ENCODE results near the gene ELK3. TPM values are rescaled to one million over a fixed set of nuclear protein-coding genes. Genes with fewer than 3 reads are reported as not detected.

The ELK3 gene
- total and polyA plus RNA-seq, 2 of the 8 experiments (the other 6 are each of a cell fraction or from before 2014, with no cell fraction given), result 3.5 to 14.3 TPM

DNA sequence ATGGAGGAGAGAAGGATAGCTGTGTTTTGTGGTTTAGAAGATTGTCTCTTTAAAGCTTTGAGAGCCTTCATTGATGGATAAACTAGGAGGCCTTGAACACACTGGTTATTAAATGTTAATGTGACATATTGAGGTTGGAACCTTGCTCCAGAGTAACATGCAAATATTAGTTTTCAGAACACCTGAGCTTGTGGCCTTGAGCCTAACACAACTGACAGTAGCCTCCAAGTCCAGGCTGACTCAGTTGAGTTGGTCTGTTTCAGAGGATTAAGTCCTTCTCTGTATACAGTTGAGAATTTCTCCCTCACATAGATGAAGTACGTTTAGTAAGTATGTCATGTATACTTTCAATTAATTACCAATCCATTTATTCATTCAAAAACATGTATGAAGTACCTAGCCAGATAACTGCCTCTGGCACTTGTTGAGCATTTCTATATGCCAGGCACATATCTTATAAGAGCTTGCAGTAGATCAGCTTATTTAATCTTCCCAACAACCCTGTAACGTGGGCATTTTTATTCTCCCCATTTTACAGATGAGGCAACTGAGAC, 63.5 kb downstream of the ELK3 start:
- DNase-seq (ENCODE audit: low read depth in 1 of 2, low spot score in 2 of 2), result no peak
- H3K4ac ChIP-seq (replicated peaks; ENCODE audit: insufficient read length, low read depth, low read length), result no peak overlapping the region
- H3K14ac ChIP-seq (ENCODE audit: insufficient read length), result no peak overlapping the region
- no peak overlapping the region for H3K56ac ChIP-seq (replicated peaks; ENCODE audit: insufficient read length, low read depth, low read length)
- no peaks in the 10 kb centered on the region for H3K79me2 ChIP-seq (ENCODE audit: control insufficient read depth in 1 of 2, insufficient read depth in 2 of 2, low read length in 2 of 2)
- no peak overlapping the region for H3K18ac ChIP-seq (ENCODE audit: extremely low read depth, low read length)
- no peak overlapping the region for H3K23ac ChIP-seq (ENCODE audit: insufficient read length)
- no peak overlapping the region for H4K91ac ChIP-seq (replicated peaks; ENCODE audit: insufficient read length, low read length)
- ChIA-PET CTCF (ENCODE audit: partially characterized antibody) (interaction anchor here (1.1 to 1.6 kb wide), 3 partner anchors 46 to 166 kb away, joined by 3 to 4 read pairs (median 3); no protein-coding TSS in a partner anchor), POLR2A (ENCODE audit: partially characterized antibody) (no interaction called here)
- H4K5ac ChIP-seq (ENCODE audit: insufficient read length, low read depth, low read length), result no peak overlapping the region
- H2BK20ac ChIP-seq (ENCODE audit: low read length), result no peak overlapping the region
- no peak overlapping the region for H3K4me3 ChIP-seq (ENCODE audit: extremely low read depth in 1 of 4, insufficient read depth in 2 of 4, low read depth in 3 of 4, low read length in 4 of 4)
- H2BK5ac ChIP-seq (ENCODE audit: low read depth, low read length), result no peak overlapping the region
- H3K27me3 ChIP-seq (replicated peaks in 1 of 4; ENCODE audit: control insufficient read depth in 3 of 4, extremely low read depth in 1 of 4, insufficient read depth in 3 of 4, low read length in 3 of 4), result no peaks in the 10 kb centered on the region
- H2BK12ac ChIP-seq (ENCODE audit: low read depth, low read length), result no peak overlapping the region
- TF ChIP-seq POLR2AphosphoS5 (IDR thresholded peaks at IDR 0.05; ENCODE audit: low read depth, low read length) (no peak), YY1 (IDR thresholded peaks at IDR 0.05; ENCODE audit: low read depth, low read length) (no peak), POU5F1 (IDR thresholded peaks at IDR 0.05; ENCODE audit: low read depth, low read length) (no peak), RBBP5 (IDR thresholded peaks at IDR 0.05; ENCODE audit: borderline replicate concordance, low read depth, low read length) (no peak), CHD2 (IDR thresholded peaks at IDR 0.05; ENCODE audit: low read length) (no peak), BRCA1 (IDR thresholded peaks at IDR 0.05; ENCODE audit: low read depth, low read length) (no peak), CBX5 (IDR thresholded peaks at IDR 0.05; ENCODE audit: low read depth, low read length) (no peak), SP2 (IDR thresholded peaks at IDR 0.05; ENCODE audit: low read length) (no peak), RFX5 (IDR thresholded peaks at IDR 0.05; ENCODE audit: borderline replicate concordance, low read depth, low read length) (no peak), TAF7 (optimal IDR thresholded peaks at IDR 0.05; ENCODE audit: borderline replicate concordance, low read depth, low read length) (no peak)
- TF ChIP-seq, protein P1, sequence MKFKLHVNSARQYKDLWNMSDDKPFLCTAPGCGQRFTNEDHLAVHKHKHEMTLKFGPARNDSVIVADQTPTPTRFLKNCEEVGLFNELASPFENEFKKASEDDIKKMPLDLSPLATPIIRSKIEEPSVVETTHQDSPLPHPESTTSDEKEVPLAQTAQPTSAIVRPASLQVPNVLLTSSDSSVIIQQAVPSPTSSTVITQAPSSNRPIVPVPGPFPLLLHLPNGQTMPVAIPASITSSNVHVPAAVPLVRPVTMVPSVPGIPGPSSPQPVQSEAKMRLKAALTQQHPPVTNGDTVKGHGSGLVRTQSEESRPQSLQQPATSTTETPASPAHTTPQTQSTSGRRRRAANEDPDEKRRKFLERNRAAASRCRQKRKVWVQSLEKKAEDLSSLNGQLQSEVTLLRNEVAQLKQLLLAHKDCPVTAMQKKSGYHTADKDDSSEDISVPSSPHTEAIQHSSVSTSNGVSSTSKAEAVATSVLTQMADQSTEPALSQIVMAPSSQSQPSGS (IDR thresholded peaks at IDR 0.05; ENCODE audit: low read length), result no peak
- 84% methylated on average over 2 of the region's 2 CpGs; no CpG with 5 or more reads in 1 of the 2 experiments for WGBS, 2 experiments (ENCODE audit: extremely low coverage in 1 of 2, insufficient coverage in 1 of 2, insufficient read length in 1 of 2, insufficient replicate concordance in 2 of 2, low coverage in 1 of 2, low lambda C conversion rate in 2 of 2, missing lambda C conversion rate in 1 of 2)
- H3K23me2 ChIP-seq (ENCODE audit: low read depth, low read length), result no peaks in the 10 kb centered on the region
- no peak overlapping the region; the same call in 1 of the 2 replicates for H2AK5ac ChIP-seq (ENCODE audit: low read depth, low read length)
- no peak overlapping the region for H2BK15ac ChIP-seq (ENCODE audit: low read length)
- no peak overlapping the region for H3K9ac ChIP-seq (replicated peaks in 1 of 4; ENCODE audit: extremely low read depth in 1 of 4, low read depth in 3 of 4, low read length in 3 of 4)
- H3K4me1 ChIP-seq (replicated peaks in 1 of 4; ENCODE audit: control insufficient read depth in 3 of 4, insufficient read depth in 4 of 4, low read length in 3 of 4), result no peaks in the 10 kb centered on the region; a peak in 2 of 7 replicates
- no peak overlapping the region for H4K8ac ChIP-seq (ENCODE audit: extremely low read depth, insufficient read depth, low read length)
- no peak for FAIRE-seq
- H2BK120ac ChIP-seq (replicated peaks; ENCODE audit: low read depth, low read length), result no peak overlapping the region
- H3K4me2 ChIP-seq (ENCODE audit: insufficient read depth in 1 of 2, low read depth in 2 of 2, low read length in 2 of 2), result no peak overlapping the region
- no peak overlapping the region for H2AFZ ChIP-seq (ENCODE audit: low read length)
- H4K20me1 ChIP-seq (replicated peaks in 1 of 2; ENCODE audit: control insufficient read depth in 1 of 2, insufficient read depth in 2 of 2, low read length in 2 of 2), result no peaks in the 10 kb centered on the region
- H3K36me3 ChIP-seq (ENCODE audit: control insufficient read depth in 2 of 4, insufficient read depth in 4 of 4, low read length in 3 of 4), result no peaks in the 10 kb centered on the region; a peak in 2 of 8 replicates
- H3K79me1 ChIP-seq (ENCODE audit: low read depth, low read length), result no peaks in the 10 kb centered on the region
- no peaks in the 10 kb centered on the region for H3K9me3 ChIP-seq (ENCODE audit: insufficient read depth in 2 of 2, low read depth in 1 of 2, low read length in 1 of 2)
- H3K27ac ChIP-seq (ENCODE audit: low read depth, low read length), result no peak overlapping the region
